GM18519 (cell line): ENCODE measurements around the gene DSCAML1.

ENCODE experiments used
- ATAC-seq: cut with Tn5 transposase; IDR thresholded peaks from one replicate; pipeline ENCODE4 v1.9.1; 2021; ENCODE audit warnings: mild to moderate bottlenecking, moderate library complexity; ENCODE audit not compliant: unreplicated experiment, low FRiP score

DSCAML1 gene

GRCh38 chr11:117565709-117566108 lies 231.3 kb downstream of the DSCAML1 start:
- no peak for ATAC-seq

- no peak for ATAC-seq
Observed at GRCh38 chr11:117564321-117564720, 232.7 kb downstream of the DSCAML1 start.

DNA sequence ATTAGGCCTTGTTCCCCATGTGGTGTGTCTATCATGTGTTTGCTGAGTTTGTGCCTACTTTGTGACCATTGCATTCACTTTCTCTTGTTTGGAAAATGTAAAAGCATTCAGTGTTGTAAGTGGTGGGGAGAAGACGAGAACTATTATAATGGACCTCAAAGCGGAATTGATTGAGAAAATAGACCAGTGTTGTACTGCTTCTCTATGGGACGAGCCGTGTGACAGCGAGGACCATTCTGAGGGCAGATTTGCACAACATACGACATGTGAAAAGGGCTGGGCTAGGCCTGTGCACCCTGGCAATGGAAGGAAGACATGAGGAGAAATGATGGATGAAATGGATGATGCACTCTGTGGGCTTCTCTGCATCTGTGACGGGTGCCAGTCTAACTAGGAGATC lies 233.5 kb downstream of the DSCAML1 start:
- ATAC-seq, result no peak

GRCh38 chr11:117562136-117562535 lies 234.9 kb downstream of the DSCAML1 start:
- ATAC-seq, result no peak

GRCh38 chr11:117560780-117561530 lies 236.1 kb downstream of the DSCAML1 start:
- ATAC-seq, result no peak

- ATAC-seq, result no peak
Observed at GRCh38 chr11:117559698-117560097, 237.3 kb downstream of the DSCAML1 start.

GRCh38 chr11:117557361-117557760 lies 239.7 kb downstream of the DSCAML1 start:
- no peak for ATAC-seq

GRCh38 chr11:117554601-117555333 lies 242.2 kb downstream of the DSCAML1 start:
- ATAC-seq, result no peak

- no peak for ATAC-seq
Observed at GRCh38 chr11:117552626-117553025, 244.4 kb downstream of the DSCAML1 start.

DNA sequence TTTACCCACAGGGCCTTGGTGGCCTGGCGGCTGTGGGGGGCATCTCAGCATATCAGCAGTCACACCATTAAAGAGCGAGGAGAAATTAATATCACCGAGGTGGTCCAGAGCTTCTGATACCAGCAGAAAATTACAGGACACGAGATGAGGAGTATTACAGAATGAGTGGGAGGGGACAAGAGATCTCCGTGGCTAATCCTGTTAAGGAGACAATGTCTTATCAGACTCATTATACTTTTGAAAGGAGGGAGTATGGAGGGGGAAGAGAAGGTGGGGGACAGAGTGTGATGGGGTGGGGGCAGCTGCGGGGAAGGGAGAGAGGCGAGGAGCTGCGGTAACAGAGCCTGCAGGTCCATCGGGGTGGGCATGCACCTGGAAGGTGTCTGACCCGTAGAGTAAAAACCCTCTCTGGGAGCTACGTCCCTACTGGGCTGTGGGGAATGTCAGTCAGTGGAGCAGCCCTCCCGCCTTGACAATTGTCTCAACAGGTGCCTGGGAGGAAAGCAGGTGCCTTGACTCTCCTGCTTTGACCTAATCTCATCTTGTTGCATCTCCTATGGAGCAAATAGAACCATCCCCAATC lies 245.2 kb downstream of the DSCAML1 start:
- no peak for ATAC-seq

DNA sequence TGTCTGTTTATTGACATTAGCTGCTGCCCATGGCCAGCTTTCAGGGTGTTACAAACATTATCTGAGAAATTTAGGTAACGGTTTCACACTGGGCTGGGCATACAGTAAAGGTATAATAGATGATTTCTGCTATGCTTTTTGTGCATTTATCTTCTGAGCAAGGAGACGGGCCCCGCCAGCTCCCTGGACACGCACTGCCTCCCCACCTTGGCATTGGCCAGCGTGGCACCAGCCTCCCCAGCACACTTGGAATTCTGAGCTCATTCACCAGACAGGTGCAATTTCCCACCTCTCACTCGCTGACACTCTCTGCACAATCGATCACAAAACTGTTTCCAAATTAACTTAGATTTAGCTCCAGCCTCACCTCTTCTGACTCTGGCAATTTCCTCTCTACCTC lies 246.6 kb downstream of the DSCAML1 start:
- no peak for ATAC-seq

- ATAC-seq, result no peak
Observed at GRCh38 chr11:117549417-117549816, 247.6 kb downstream of the DSCAML1 start.

DNA sequence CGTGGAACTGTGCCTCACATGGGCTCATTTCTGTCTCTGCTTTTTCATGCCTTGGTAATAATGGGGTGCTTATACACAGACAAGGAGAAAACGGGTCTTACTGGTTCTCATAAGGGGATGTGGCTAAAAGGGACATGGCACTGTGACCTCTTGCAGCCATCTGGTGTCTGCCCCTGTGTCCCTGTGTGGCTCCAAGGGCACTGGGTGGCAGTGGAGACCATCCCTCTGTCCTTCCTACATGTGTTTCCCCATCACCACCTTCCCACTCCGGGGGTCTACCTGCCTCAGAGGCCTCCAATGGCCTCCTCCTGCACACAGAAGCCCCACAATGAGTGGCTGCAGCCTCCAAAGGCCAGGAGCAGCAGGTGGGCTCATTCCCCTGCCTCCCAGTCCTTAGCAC lies 248.1 kb downstream of the DSCAML1 start:
- ATAC-seq, result no peak

DNA sequence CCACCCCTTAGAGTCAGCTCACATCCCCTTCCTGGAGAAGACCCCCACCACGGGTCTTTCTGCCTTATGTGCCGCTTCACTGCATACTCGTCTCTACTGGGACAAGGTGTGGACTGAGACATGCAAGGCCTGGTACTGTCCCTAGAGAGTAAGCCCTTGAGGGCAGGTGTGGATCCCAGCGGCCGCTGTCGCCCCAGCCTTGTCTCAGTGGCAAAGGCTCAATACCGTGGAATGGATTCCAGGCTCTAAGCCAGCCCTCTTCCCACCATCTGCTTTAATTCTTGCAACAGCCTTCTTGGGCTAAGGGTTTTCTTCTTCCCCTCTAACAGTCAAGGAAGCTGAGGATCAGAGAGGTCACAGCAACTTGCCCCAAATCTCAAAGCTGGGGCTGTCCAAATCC lies 249.1 kb downstream of the DSCAML1 start:
- ATAC-seq, result no peak

DNA sequence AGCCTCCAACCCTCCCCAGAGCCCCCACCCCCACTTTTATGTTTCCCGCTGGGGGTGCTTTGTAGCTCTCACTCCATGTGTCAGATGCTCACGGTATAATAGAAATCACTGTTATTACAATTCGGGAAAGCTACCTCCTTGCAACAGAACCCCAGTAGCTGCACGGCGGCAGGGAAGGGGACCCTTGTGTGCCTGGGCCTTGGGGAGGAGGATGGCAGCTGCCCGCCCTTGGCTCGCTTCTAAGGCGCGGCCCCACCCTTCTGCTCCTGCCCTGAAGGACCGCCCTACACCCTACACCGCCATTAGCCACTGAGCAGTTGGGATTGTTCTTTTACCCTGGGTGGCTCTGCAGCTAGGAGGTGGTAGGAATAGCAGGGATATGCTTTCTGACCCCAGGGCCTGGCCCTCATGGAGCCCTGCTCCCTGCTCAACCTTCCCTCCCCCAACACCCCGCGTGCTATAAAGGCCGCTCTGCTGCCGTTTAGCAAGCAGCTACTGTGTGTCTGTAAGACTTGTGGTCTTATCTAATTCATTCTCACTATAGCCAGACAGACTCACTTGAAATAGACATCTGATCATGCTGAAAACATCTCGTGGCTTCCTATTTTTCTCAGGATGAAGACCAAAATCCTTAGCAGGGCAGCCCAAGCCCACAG lies 249.7 kb downstream of the DSCAML1 start:
- ATAC-seq, result no peak

- no peak for ATAC-seq
Observed at GRCh38 chr11:117546431-117547194, 250.4 kb downstream of the DSCAML1 start.

- no peak for ATAC-seq
Observed at GRCh38 chr11:117545706-117546105, 251.3 kb downstream of the DSCAML1 start.

GRCh38 chr11:117544130-117544800 lies 252.8 kb downstream of the DSCAML1 start:
- ATAC-seq, result no peak

DNA sequence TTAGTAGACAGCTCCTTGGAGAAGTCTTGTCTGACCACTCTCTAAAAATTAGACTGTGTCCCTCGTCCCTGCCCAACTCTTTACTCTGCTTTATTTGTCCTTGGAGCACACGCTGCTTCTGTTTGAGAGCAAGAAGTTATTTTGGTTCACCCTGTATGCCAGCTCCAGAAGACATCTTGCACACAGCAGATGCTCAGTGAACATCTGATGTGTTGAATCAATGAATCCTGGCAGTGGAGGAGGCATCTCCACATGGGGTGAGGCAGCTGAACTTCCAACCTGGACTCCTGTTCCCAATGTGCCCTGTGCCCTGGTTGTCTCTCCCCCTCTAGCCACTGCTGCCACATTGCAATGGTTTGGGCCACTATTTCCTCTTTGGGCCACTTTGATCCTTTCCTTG lies 255.8 kb downstream of the DSCAML1 start:
- ATAC-seq, result no peak
